GM12892 (cell line): ENCODE results near the gene GRK4.

Source experiments
- POLR2A ChIP-seq: IDR thresholded peaks from 2 replicates; pipeline ENCODE4 v1.6.1; 2011; ENCODE audit warnings: low read depth, low read length, control low read depth
- POLR2AphosphoS5 ChIP-seq: IDR thresholded peaks from 2 replicates; pipeline ENCODE4 v1.6.1; 2011; ENCODE audit warnings: low read depth, low read length, control low read depth
- TAF1 ChIP-seq: IDR thresholded peaks from 2 replicates; pipeline ENCODE4 v1.6.1; 2011; ENCODE audit warnings: low read depth, mild to moderate bottlenecking, control low read depth, low read length, borderline replicate concordance

DNA sequence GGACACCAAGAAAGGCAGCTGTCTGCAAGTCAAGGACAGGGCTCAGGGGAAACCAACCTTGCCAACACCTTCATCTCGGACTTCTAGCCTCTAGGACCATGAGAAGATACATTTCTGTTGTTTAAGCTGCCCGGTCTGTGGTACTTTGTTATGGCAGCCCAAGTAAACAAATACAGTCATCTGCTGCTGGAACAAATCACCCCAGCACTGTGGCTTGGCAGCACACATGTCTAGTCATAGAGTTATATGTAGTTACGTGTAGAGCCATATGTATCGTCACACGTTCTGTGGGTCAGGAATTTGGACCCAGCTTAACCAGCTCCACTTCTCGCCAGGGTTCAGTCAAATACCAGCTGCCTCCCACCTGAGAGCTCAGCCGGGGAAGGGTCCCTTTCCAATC, 108.4 kb downstream of the GRK4 start:
- TF ChIP-seq POLR2A = no peak
- no peak for TF ChIP-seq TAF1
- no peak for TF ChIP-seq POLR2AphosphoS5
